ENCODE results near the gene SEC16A. TPM values are rescaled to one million over a fixed set of nuclear protein-coding genes. Genes with fewer than 3 reads are reported as not detected.
"Not testable (repeated sequence)": the region's sequence is repeated elsewhere in the genome, so short reads cannot be mapped to it uniquely, and the experiment has no call there.

Gene SEC16A
- total RNA-seq, 1 experiment from 2014 or later: 56.4 TPM

- Mint-ChIP-seq H3K27me3 (ENCODE audit: low read depth) (peaks cover 3% of the 10 kb centered on the region), H3K9me3 (no peaks in the 10 kb centered on the region), H3K4me3 (peak overlapping the region; percentile 10 to 29; a peak in 3 of 5 replicates), H3K27ac (peak overlapping the region in 1 of 3 experiments; percentile 73; a peak in 2 of 7 replicates), H3K4me1 (peaks cover 22 to 25% of the 10 kb centered on the region in 2 experiments), H3K36me3 (ENCODE audit: insufficient read depth in 1 of 3, low read depth in 3 of 3) (peaks cover 44 to 71% (median 60%) of the 10 kb centered on the region in 3 experiments; a peak in 6 of 7 replicates)
- Histone ChIP-seq H3K4me2 (ENCODE audit: insufficient read depth, insufficient read length, low read length) (no peak overlapping the region), H3K4me1 (ENCODE audit: insufficient read depth, low read length) (no peaks in the 10 kb centered on the region), H2BK5ac (ENCODE audit: insufficient read length, low read length) (no peak overlapping the region), H3K79me2 (ENCODE audit: insufficient read depth, low read length) (peaks cover 16% of the 10 kb centered on the region; the same call in 1 of the 2 replicates), H3T11ph (ENCODE audit: low read length) (no peak overlapping the region), H3K9me3 (ENCODE audit: control insufficient read depth, low read depth, low read length) (no peaks in the 10 kb centered on the region), H2AFZ (ENCODE audit: low read length) (no peak overlapping the region), H3K79me1 (ENCODE audit: insufficient read depth, low read depth, low read length, poor library complexity, severe bottlenecking) (peaks cover 19% of the 10 kb centered on the region), H2BK15ac (ENCODE audit: low read depth, low read length) (no peak overlapping the region), H3K56ac (ENCODE audit: insufficient read length, low read depth, low read length) (no peak overlapping the region), H4K20me1 (ENCODE audit: control insufficient read depth, insufficient read depth, insufficient read length) (no peaks in the 10 kb centered on the region), H2BK20ac (ENCODE audit: low read depth, low read length, poor library complexity, severe bottlenecking) (no peak overlapping the region), H3K4ac (ENCODE audit: low read depth, low read length) (no peak overlapping the region), H2BK12ac (ENCODE audit: insufficient read length, low read depth, low read length) (no peak overlapping the region), H4K5ac (ENCODE audit: insufficient read length, low read depth, low read length) (no peak overlapping the region), H4K91ac (ENCODE audit: insufficient read length, low read depth, low read length) (no peak overlapping the region), H3K27ac (ENCODE audit: insufficient read length, low read depth, low read length) (no peak overlapping the region), H3K27me3 (ENCODE audit: insufficient read depth, low read length) (no peaks in the 10 kb centered on the region), H3K23me2 (ENCODE audit: insufficient read length, low read depth, low read length, poor library complexity, severe bottlenecking) (peaks cover 15% of the 10 kb centered on the region), H3K14ac (ENCODE audit: insufficient read depth, low read length) (no peak overlapping the region), H3K18ac (ENCODE audit: insufficient read length, low read depth, low read length) (no peak overlapping the region), H2BK120ac (ENCODE audit: low read depth, low read length, poor library complexity, severe bottlenecking) (no peak overlapping the region), H3K9ac (ENCODE audit: extremely low read depth, insufficient read length, low read length) (no peak overlapping the region), H2AK5ac (ENCODE audit: insufficient read length, low read length) (no peak overlapping the region), H4K8ac (replicated peaks; ENCODE audit: insufficient read length, low read depth, low read length) (no peak overlapping the region), H3K23ac (ENCODE audit: insufficient read length, low read depth, low read length) (no peak overlapping the region)
- no peak for DNase-seq
- WGBS (ENCODE audit: extremely low coverage, insufficient read length, low lambda C conversion rate): no CpG with 5 or more reads among the region's 7 CpGs
- no peak for TF ChIP-seq CTCF (conservative IDR thresholded peaks at IDR 0.05)
These were observed 74.9 kb downstream of the SEC16A start for GRCh38 chr9:136407911-136408310.

DNA sequence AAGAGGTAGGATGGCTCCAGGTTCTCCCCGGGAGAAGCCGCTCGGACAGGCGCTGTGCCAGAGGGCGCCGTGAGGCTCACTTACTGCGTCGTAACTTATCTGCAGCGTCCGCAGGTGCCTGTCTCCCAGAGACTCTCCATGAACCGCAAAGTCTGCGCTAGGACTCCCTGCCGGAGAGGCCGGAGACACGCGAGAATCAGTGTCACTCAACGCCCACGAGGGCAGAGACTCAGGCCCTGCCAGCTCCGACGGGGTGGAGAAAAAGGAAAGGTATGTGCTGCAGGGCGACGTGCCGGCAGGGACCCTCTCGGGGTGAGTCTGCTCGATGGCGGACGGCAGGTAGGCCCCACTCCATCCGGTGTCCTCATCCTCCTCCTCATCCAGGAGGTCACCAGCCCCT is 75.8 kb downstream of the SEC16A start:
- H3K36me3 Mint-ChIP-seq (ENCODE audit: insufficient read depth in 1 of 3, low read depth in 3 of 3): peaks cover 45 to 71% (median 59%) of the 10 kb centered on the region in 3 experiments
- H3K27me3 ChIP-seq (ENCODE audit: insufficient read depth, low read length); H3K14ac ChIP-seq (ENCODE audit: insufficient read depth, low read length); H3K23ac ChIP-seq (ENCODE audit: insufficient read length, low read depth, low read length); H3K27me3 Mint-ChIP-seq (ENCODE audit: low read depth); H3T11ph ChIP-seq (ENCODE audit: low read length); H4K20me1 ChIP-seq (ENCODE audit: control insufficient read depth, insufficient read depth, insufficient read length); H3K4me2 ChIP-seq (ENCODE audit: insufficient read depth, insufficient read length, low read length); H2BK120ac ChIP-seq (ENCODE audit: low read depth, low read length, poor library complexity, severe bottlenecking); H2AFZ ChIP-seq (ENCODE audit: low read length); H2BK12ac ChIP-seq (ENCODE audit: insufficient read length, low read depth, low read length); H3K4me3 Mint-ChIP-seq; H3K9me3 ChIP-seq (ENCODE audit: control insufficient read depth, low read depth, low read length); H3K27ac ChIP-seq (ENCODE audit: insufficient read length, low read depth, low read length); H4K5ac ChIP-seq (ENCODE audit: insufficient read length, low read depth, low read length); H2AK5ac ChIP-seq (ENCODE audit: insufficient read length, low read length); H3K4ac ChIP-seq (ENCODE audit: low read depth, low read length); H3K18ac ChIP-seq (ENCODE audit: insufficient read length, low read depth, low read length); H3K9ac ChIP-seq (ENCODE audit: extremely low read depth, insufficient read length, low read length); H2BK5ac ChIP-seq (ENCODE audit: insufficient read length, low read length); H3K9me3 Mint-ChIP-seq; H2BK20ac ChIP-seq (ENCODE audit: low read depth, low read length, poor library complexity, severe bottlenecking); DNase-seq; H4K91ac ChIP-seq (ENCODE audit: insufficient read length, low read depth, low read length); H2BK15ac ChIP-seq (ENCODE audit: low read depth, low read length); H3K4me1 ChIP-seq (ENCODE audit: insufficient read depth, low read length); H4K8ac ChIP-seq (replicated peaks; ENCODE audit: insufficient read length, low read depth, low read length); H3K56ac ChIP-seq (ENCODE audit: insufficient read length, low read depth, low read length); H3K27ac Mint-ChIP-seq: not testable (repeated sequence)
- Histone ChIP-seq H3K79me1 (ENCODE audit: insufficient read depth, low read depth, low read length, poor library complexity, severe bottlenecking) (peaks cover 18% of the 10 kb centered on the region), H3K23me2 (ENCODE audit: insufficient read length, low read depth, low read length, poor library complexity, severe bottlenecking) (peaks cover 15% of the 10 kb centered on the region), H3K79me2 (ENCODE audit: insufficient read depth, low read length) (peaks cover 16% of the 10 kb centered on the region; the same call in 1 of the 2 replicates)
- peaks cover 22 to 25% of the 10 kb centered on the region in 2 experiments for H3K4me1 Mint-ChIP-seq
- WGBS (ENCODE audit: extremely low coverage, insufficient read length, low lambda C conversion rate): no CpG with 5 or more reads among the region's 28 CpGs
